Fibroblast of skin of left quadriceps (primary cell): ENCODE measurements around the gene RCBTB2.

Experiments
- DNase-seq, 2 experiments: peaks; one replicate each; pipeline ENCODE4 v3.0.0-alpha.2; 2013; ENCODE audit warnings: low read depth in 2 of 2

Gene RCBTB2

DNA sequence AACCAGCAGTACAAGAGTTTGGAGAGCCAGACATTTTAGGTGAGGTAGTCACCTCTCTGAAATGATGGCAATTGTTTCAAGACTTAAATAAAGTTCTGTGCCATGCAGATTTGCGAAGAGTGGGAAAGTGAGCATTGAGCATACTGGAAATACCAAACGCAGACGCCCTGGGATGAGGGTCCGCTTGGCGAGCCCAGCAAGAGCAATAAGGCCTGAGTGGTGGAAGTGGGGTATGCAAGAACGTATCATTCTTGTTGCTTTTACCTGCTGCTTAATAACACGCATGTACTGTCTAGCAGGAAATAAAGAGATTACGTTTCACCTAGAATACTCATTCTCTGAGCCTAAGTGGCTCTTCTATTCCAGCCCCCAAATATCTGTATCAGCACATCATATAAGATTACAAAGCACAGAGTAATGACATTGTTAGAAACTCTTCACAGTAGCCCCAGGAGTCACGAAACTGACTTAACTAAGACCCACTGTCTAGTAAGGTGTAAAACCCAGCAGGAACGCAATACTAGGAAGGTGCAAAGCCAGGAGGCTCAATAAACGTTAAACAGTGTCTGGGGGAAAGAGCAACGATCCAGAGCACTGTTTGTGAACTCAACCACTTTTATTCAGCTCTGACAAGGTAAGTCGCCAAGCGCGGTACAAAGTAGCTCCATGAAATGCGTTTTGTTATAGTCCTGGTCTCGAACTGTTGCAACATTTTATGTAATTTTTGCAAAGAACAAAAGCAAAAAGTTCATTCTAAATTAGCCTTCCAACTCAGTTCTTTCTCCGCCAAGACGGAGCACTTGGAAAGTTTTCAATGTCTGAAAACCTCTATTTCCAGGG is 1.2 kb downstream of the RCBTB2 start:
- peak in 1 of 2 experiments; percentile 0 for DNase-seq

DNA sequence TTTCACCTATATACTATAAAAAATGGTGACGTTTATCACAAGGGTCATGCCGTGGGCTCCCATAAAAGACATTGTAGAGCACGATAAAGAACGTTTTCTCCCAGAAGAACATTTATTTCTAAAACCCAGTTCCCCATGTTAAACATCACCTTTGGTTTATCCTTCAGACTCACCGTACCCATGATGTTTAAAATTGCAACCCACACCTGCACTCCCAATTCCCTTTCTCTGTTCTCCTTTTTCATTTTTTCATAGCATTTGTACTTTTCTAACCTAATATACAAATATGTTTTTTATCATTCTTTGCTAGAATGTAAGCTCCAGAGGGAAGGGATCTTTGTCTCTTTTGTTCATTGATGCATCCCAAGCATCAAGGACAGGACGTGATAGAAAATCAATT is 2.0 kb downstream of the RCBTB2 start:
- DNase-seq = no peak

DNA sequence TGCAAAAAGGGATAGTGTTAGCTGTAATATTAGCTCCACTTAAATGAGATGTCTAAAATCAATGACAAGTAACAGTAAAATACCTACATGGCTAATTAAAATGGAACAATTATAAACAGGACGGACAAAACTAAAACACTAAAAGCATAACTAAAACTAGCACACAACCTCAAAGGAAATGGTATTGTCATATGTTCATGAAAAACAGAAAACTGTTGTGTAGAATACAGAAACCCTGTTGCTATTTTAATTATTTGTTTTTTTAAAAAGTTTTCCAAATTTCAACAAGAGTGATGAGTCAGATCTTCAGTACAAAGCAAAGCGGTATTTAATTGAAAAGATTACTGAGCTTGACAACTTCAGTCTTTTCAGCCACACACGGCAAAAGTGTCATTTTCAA is 4.2 kb downstream of the RCBTB2 start:
- DNase-seq = no peak

DNA sequence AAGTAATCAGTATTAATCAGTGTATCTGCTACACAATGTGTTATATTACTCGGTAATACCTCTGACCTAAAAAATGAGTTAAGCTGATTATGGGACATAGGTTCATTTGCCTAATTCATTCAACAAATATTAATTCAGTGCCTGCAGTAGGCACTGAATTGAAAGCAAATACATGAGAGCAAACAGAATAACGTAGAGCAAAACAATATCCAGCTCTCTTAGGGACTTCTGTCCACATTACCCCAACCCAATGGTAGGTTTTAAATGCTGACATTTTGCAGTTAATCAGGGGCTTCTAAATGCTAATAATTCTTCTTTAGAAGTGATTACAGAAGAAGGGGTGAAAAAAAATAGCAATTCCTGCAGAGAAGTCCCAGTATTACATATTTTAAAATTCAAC is 4.9 kb downstream of the RCBTB2 start:
- DNase-seq = no peak

DNA sequence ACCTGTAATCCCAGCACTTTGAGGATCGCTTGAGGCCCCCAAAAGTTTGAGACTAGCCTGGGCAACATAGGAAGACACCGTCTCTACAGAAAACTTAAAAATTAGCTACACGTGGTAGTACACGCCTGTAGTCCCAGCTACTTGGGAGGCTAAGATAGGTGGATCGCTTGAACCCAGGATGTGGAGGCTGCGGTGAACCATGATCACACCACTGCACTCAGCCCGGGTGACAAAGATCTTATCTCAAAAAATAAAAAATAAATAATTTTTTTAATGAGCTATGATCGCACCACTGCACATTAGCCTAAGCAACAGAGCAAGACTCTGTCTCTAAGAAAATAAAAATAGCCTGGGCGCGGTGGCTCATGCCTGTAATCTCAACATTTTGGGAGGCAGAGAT is 6.6 kb downstream of the RCBTB2 start:
- no peak for DNase-seq

DNA sequence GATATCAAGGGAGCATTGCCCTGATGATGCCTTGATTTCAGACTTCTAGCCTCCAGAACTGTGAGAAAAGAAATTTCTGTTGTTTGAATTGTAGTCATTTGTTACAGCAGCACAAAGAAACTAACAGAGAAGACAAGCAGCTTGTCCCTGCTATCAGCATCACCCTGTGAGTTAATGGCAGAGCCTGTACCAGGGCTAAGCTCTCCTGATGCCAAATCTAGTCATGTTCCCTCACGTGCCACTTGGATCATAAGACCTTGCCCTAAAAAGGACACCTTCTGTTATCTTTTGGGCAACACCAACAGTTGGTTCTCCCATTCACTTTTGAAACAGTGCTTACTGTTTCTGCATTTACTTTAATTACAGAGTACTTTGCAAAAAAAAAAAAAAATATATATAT is 14.8 kb downstream of the RCBTB2 start:
- no peak for DNase-seq

DNA sequence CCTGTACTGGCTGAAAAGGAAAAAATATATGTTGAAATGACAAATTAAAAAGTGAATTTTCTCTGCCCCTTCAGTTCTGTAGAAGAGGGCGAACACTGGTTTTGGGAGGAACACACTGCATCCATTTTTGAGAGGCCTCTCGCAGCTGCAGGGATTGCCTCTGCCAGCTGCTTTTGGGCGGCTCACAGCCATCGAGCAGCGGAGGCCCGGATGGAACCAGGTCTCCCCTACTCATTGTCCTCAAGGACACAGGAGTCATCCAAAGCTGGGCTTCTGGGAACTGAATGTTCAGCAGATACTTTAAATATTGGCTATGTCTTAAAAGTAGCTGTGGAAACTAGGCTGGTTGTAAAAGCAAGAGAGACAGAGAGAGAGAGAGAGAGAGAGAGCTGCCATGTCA is 17.1 kb downstream of the RCBTB2 start:
- DNase-seq = no peak

DNA sequence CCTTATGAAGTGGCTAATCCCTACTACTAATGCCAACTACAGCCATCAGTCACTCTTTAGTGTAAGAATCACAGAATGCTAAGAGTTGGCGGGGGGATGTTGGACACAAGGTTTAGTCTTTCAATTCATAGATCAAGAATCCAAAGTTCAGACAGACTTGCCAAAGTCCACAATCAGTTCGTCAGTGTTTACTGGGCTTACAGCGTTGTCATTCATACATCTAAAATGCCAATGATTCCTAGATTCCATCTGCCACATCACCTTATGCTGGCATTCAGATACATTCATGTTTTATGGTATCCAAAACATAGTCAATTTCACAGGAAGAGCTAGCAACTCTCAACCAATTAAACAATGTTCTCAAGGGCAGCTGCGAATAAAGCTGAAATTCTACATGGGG is 18.1 kb downstream of the RCBTB2 start:
- no peak for DNase-seq

DNA sequence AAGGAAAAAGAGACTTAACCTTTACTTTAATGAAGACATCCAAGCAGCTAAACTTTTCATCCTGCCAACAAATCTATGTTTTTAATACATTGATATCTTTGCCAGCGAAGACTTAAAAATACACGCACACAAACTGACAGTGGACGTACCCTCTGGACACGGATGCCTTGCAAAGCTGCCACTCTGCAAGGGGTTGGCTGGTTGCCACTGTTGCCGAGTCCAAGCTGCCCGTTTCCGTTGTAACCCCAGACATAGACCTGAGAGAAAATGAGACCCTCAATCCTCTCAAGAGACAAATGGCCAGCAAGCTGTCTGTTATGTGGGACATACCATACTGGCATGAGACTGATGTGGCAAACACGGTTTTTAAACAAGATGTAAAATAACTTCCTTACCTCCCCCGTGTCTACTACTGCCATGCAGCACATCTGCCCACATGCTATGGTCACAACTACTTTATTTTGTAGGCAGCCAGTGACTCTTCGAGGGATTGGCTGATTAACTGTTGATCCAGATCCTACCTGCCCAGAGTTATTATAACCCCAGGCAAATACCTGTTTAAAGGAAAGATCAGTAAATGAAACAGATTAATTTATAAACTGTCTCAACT is 21.2 kb downstream of the RCBTB2 start:
- DNase-seq = no peak

DNA sequence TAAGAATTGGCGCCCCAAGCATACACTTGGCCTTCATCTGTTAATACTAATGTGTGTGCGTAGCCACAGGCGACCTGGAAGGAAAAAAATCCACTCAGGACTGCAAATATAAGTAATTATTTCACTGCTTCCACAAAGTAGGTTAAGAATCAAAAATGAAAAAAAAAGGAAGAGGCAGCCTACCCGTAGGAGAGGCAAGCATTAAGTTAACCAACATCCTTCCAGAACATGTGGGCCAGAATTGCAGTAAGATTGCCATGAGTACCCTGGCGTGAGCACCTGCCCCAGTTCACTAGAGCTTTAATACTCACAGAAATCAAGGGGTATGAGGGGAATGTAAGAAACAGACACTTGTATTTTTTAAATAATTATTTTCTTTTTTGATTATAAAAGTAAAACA is 22.2 kb downstream of the RCBTB2 start:
- DNase-seq = no peak

DNA sequence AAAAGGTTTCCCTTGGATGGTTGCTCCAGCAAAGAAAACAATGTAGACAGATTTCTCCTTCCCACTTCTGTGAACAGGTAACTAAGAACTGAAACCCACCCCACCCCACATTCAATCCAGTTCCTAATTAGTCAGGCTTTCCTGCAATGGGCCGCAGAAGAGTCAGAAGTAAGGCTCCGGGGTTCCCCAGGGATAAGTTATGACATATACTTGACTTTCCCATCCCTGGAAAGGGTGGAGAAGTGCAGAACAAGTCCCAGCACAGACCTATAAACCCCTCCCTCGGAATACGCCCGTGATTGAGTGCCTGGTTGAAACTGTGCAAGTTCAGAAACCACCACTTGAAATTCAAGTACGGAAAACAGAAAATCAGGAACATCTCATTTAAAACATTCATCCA is 24.9 kb downstream of the RCBTB2 start:
- no peak for DNase-seq

DNA sequence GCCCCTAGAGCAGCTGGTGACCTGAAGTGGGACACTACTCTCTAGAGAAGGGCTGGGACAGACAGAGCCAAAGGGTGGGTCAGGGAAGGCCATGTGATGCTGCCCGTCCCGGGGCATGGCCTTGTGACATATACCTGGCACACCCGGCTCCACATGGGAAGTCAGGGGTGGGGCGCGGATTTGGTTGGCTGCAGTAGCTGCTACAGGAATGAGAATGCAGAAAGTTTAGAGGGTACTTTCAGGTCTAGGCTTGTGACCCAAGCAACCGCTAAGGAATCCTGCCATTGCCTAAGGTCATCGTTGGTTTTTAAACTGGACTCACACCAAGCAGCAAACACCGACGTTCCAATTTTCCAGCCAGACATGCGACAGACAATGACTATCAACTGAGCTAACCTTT is 25.9 kb downstream of the RCBTB2 start:
- DNase-seq = no peak

DNA sequence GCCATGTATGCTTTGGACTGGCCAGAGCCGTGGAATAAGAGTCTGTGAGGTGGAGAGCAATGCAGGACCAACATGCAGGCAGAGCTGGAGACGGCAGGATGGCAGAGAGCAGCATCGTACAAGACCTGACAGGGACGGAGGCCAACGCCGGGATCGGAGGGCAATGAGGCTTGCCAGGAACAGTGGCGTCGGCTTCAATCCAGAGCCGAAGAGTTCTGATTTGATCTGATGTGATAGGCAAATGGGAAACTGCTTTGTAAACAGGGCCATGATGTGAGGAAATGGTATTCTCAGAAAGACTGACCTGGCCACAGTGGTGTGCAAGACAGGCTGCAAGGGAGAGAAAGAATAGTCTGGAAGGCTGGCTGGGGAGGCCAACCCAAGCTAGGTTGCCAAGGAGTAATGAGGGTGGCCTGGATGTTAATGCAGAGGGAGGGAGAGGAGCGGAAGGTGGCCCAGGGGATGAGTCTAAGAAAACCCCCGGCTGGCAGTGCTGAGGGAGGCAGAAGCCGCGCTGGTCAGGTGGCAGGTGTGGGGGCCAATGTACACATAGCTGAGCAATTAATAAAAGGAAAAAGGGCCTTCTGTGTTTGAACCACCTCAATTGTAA is 26.7 kb downstream of the RCBTB2 start:
- DNase-seq = no peak

DNA sequence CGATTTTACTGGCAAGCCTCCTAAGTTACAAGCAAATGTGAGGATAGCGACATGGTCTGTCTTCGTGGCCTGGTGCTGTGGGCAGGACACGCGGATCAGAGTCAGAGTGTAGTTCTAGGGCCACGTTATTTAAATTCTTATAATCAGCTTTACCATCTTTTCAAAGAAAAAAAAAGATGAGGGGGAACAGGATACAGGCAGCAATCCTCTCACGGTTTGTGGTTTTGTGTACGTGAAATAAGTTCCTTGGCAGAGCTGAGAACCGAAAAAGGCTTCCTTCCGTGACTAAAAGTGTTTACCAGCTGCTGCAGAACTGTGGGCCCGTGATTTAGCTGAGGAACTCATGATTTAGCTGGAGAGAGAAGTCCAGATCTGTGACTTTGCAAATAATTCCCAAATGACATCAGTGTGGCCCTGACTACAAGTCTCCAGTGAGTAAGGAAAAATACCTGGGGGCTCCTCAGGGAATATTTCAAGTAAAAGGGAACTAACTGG is 27.2 kb downstream of the RCBTB2 start:
- DNase-seq = peak in 1 of 2 experiments; percentile 27

DNA sequence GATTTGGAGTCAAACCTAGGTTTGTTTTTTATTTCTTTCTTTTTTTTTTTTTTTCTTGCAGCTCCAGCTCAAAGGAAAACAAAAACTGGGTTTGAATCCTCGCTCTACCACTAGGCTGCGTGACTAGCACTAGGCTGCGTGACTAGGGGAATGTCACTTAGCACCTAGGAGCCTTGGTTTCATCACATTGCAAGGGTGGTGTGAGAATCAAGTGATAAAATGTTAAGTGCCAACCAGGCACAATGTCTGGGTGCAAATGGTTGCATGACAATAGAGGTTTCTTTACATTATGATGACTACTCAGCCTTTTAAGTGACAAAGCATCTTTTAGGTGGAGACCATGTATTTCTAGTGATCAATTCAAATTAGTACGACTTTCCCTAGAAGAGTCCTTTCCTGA is 27.9 kb downstream of the RCBTB2 start:
- DNase-seq = no peak

DNA sequence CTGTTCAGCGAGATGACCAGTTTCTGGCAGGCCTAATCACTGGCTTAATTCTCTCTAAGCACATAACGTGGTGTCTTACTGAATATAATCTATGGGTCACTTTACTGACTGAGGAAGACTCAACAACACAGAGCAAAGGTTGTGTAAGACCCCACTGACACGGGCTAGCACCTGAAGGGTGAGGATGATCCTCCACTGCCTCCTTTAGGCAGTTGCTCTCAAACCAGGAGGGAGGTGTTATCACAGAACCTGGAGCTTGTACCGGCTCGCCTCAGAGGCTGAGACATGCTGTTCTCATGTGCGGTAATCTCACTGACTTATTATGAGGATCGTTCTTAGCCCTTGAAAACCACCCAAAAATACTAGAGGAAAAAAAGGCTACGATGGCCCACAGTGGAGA is 28.3 kb downstream of the RCBTB2 start:
- DNase-seq = no peak

DNA sequence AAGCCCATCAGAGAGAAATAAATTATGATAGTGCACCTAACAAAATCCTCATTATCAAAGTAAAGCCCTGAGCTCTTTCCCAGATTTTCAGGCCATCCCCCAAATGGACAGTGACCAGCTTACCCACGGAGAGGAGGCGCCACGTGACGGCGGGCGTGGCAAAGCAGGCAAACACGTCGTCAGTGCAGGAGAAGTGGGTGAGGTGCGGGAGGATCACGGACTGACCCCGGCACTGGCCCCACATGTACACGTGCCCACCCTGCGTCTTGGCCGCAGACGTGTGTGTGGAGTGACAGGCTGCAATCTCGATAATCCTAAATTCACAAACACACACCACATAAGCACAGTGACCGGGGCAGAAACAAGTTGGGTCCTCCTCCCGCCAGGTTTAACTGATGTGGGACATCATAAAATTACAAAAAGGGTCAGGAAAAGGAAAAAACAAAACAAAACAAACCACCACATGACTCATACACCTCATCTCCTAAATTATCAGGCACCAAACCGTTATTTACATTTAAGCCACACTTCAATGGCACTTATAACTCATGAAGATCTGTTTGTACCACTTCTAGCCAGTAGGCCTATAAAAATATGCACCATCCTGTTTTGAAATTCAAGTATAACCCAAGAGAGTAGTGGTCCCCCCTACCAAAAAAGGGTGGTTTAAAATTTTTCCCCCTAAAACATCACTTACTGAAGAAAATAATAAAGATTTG is 30.1 kb downstream of the RCBTB2 start:
- no peak for DNase-seq

DNA sequence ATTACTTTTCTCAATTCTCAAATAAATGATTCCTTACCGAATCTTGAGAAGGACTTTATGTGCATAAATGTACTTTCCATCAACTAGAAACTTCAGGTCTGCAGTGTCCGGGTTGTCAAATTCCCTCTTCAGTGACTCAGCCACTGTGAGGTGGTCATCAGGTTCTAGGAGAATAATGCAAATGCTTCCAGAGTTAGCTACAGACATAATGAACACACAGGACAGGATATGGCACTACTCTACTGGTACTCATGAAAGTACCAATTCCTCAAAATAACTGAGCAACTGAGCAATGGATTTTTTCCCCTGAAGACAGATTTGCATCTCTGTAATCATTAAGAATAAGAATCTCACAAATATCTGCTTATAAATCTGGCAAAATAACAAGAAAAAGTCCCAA is 31.2 kb downstream of the RCBTB2 start:
- DNase-seq = no peak

DNA sequence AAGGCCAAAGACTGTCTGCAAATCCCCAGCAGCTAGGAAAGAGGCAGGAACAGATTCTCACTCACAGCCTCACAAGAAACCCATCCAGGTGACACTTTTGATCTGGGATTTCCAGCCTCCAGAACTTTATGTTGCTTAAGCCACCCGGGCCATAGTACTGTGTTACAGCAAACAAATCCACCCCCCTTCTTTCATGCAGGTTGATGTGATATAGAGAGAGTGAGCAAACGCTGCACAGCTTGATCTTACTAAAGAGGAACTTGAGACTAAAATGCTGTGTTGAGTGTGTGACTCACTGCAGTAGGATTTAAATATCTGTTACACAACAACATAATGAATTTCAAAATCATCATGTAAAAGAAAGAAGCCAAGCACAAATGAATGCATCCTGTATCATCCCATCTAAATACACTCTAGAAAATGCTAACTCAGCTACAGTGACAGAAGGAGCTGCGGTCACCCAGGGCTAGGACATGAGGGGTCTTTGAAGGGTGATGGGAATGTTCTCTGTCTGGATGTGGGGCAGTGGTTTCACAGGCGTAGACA is 32.2 kb downstream of the RCBTB2 start:
- DNase-seq = peak; percentile 76 to 81

DNA sequence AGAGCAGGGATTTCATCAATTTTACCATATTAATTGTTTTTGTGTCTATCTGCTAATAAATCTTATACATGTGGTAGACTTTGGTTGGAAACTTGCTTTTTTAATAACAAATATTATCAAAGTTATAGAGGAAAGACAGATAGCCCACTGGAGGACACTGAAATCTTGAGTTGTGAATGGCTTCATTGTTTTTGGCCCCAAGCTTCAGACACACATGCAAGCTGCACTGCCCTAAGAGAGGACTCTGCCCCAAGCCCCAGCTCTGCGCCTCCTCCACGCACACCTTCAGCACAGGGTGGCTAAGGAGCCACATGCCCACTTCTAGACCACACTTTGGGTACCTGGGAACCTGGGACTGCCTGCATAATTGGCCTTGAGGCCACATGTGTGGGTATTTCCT is 35.2 kb downstream of the RCBTB2 start:
- no peak for DNase-seq

DNA sequence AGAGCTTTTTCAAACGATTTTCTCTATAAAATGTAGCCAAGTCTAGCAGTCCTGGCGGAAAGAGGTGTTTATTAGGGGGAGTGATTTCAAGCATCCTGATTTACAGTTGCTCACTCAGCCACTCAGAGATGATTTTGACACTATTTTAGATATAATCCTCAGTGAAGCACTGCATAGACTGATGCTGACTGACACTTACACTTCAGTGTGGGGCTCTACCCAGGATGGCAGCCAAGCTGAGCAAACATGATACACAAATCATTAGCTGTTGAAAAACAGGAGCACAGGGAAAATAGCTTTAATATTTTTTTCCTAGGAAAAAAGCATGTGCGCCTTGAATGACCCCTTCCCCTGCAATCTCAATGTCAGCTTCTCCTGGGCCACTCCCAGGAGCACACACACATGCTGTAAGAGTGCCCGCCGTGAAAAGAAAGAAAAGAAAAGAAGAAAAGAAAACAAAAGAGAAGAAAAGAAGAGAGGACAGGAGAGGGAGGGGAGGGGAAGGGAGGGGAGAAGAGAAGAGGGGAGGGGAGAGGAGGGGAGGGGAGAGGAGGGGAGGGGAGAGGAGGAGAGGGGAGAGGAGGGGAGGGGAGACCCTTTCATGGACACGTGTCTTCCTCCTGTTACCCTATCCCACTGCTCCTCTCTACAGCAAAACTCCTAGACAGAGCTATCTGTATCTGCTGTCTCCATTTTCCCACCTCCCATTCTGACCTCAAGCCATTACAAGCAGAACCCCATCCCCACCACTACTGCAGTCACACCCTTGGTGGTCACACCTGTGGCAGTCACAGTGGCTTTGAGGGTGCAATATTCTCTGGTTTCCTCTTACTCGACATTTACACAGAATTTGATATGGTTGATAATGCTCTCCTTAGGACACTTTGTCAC is 36.4 kb downstream of the RCBTB2 start:
- no peak for DNase-seq
